ENCODE data around the gene NPAS4.

DNA sequence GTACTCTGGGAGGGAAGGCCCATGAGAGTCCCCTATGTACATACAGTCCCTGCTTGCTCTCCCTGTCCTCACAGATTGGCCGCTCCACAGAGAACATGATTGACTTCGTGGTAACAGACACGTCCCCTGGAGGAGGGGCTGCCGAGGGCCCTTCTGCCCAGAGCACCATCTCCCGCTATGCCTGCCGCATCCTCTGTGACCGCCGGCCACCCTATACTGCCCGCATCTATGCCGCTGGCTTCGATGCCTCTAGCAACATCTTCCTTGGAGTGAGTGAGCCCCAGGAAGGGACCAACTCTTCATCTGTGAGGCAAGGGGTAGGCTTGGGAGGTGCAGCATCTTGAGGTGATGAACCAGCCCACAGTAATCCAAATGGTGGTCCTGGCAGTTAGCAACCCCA is 52.3 kb downstream of the NPAS4 start:
- no peak for TF ChIP-seq YEATS4 (CRISPR knock-in tag; IDR thresholded peaks at IDR 0.05; ENCODE audit: borderline replicate concordance)
- TF ChIP-seq ELF4 (CRISPR knock-in tag; IDR thresholded peaks at IDR 0.05; ENCODE audit: borderline replicate concordance) = no peak
- TF ChIP-seq, protein P1, sequence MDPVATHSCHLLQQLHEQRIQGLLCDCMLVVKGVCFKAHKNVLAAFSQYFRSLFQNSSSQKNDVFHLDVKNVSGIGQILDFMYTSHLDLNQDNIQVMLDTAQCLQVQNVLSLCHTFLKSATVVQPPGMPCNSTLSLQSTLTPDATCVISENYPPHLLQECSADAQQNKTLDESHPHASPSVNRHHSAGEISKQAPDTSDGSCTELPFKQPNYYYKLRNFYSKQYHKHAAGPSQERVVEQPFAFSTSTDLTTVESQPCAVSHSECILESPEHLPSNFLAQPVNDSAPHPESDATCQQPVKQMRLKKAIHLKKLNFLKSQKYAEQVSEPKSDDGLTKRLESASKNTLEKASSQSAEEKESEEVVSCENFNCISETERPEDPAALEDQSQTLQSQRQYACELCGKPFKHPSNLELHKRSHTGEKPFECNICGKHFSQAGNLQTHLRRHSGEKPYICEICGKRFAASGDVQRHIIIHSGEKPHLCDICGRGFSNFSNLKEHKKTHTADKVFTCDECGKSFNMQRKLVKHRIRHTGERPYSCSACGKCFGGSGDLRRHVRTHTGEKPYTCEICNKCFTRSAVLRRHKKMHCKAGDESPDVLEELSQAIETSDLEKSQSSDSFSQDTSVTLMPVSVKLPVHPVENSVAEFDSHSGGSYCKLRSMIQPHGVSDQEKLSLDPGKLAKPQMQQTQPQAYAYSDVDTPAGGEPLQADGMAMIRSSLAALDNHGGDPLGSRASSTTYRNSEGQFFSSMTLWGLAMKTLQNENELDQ (CRISPR knock-in tag; IDR thresholded peaks at IDR 0.05; ENCODE audit: borderline replicate concordance) = no peak
- no peak for TF ChIP-seq FOXM1 (CRISPR knock-in tag; IDR thresholded peaks at IDR 0.05)
- TF ChIP-seq, protein P2, sequence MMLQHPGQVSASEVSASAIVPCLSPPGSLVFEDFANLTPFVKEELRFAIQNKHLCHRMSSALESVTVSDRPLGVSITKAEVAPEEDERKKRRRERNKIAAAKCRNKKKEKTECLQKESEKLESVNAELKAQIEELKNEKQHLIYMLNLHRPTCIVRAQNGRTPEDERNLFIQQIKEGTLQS (CRISPR knock-in tag; IDR thresholded peaks at IDR 0.05) = no peak
- TF ChIP-seq RAD21 (CRISPR knock-in tag; IDR thresholded peaks at IDR 0.05) = no peak

Data from HepG2 (cell line).